ENCODE measurements around the gene CUZD1.

CUZD1 gene

DNA sequence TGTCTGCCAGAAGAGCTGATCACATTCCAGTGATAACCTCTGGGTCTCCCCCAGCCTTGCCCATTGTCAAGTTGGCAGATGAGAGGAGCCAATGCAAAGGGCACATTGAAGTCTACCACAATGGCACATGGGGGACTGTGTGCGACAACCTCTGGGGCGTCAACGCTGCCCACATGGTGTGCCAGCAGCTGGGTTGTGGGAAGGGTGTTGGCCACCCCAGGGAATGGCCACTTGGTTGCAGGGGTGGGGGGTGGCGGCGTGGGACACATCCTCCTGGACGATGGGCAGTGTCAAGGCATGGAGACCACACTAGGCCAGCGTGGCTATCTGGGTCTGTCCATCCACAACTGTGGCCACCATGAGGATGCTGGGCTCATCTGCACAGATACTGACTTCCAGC is 43.4 kb downstream of the CUZD1 start:
- DNase-seq = no peak

DNA sequence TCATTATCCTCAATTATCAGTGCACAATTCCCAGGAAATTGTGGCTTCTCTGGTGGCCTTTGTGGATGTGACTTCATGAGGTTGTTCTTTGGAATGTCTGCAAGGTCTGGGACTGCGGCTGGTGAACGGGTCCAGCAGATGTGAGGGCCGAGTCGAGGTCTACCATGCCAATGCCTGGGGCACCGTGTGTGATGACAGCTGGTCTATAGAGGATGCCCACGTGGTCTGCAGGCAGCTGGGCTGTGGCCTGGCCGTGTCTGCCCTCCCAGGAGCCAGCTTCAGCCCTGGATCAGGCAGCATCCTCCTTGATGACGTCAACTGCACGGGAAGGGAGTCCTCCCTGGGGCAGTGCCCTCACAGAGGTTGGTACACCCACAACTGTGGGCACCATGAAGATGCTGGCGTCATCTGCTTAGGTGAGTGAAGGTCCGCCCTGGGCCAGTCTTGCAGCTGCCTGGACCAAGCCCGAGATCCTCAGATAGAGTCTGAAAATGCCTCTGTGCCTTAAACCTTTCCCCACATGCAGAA is 46.9 kb downstream of the CUZD1 start:
- DNase-seq = no peak

DNA sequence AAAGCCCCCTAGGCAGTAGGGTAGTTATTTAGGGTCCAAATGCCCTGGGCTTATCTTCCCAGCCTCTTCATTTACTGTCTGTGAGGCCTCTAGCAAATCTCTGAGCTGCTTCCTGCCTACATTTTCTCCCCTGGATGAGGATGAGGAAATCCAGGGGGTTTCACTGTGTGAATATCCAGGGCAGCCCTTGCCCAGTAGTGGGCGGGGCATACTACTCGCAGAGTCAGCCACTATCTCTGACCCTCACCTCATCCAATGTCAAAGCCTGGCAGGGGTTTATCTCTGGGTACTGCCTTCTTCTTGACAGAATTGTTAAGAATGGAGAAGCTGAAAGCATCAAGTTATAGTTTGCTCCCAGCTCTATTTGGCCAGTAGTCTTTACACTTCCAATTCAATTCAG is 48.9 kb downstream of the CUZD1 start:
- no peak for DNase-seq

DNA sequence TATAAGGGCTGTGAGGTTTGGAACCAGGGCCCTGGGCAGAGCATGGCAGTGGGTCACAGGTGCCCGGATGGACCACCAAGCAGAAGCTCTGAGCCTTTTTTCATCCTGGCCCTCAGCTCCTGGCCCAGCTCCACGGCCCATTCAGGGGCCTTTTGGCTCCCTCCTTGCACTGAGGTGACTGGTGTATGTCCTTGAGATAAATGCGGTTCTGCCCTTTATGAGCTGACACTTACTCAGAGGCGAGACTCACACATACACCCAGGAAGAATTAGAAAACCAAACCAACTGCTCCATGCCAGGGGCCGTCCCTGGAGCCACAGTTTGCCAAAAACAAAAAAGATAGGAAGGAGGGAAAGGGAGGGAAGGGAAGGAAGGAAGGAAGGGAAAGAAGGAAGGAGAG is 49.7 kb downstream of the CUZD1 start:
- no peak for DNase-seq

DNA sequence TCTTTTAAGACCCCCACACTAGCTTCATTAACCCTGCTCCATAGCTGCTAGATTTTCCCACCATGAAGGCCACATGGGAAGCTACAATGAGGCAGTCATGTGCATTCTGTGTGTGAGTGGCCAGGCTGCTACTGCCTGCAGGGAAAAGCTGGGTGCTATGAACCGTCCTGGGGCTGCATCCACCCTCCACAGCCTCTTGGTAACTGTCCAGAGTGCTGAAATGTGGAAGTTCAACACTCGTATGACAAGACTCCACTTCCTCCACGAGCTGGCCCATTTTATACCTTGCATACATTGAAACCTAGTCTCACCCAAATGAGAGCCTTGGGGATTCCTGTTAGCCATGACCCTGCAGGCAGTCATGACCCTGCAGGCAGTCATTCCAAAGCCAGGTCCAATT is 59.4 kb downstream of the CUZD1 start:
- DNase-seq = no peak

DNA sequence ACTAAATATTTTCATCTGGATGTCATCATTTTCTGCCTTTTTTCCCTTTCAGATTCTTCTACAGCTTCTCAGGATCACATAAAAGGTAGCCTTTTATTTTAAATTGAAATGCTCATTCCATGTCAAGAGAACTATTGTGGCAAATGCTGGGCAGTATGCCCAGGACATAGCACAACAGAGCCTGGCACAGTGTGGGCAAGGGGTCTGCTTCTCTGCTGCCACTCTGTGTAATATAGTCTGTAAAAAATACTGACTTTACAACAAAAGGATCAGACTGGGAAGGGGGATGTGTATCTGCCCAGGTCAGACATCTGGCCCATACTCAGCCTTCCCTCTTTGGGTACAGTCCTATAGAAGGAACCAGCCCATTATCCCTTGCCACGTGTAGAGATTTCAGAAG is 62.7 kb downstream of the CUZD1 start:
- DNase-seq = no peak

Measured in NCI-H187 treated with DMSO at 0.1 percent for 48 hours (cell line).